RWPE1 (cell line): ENCODE data around the gene INTS11.

Experiments used
- CTCF ChIA-PET: fragments of 350-600 bp; sonication (Branson Sonifier 250); formaldehyde crosslinking; extraction: SDS; loops from one replicate; lab custom pipeline; 2021; lab: Yijun Ruan, JAX
- POLR2A ChIA-PET: fragments of 400-600 bp; formaldehyde crosslinking; extraction: SDS; loops from one replicate; lab custom pipeline; 2020; ENCODE audit warnings: antibody characterized with exemption; ENCODE audit not compliant: low non-redundant PET; lab: Yijun Ruan, JAX
- DNase-seq: peaks from one replicate; pipeline ENCODE4 v3.0.0; 2012; ENCODE audit warnings: low spot score
- H3K27ac ChIP-seq: fragments of 450-650 bp; 2 replicates; pipeline ENCODE4 v1.5.1; 2017
- TF ChIP-seq, protein P1 (sequence below): fragments of 450-650 bp; conservative IDR thresholded peaks from 2 replicates; pipeline ENCODE4 v1.5.1; 2017; ENCODE audit warnings: low read depth, mild to moderate bottlenecking

Gene INTS11

DNA sequence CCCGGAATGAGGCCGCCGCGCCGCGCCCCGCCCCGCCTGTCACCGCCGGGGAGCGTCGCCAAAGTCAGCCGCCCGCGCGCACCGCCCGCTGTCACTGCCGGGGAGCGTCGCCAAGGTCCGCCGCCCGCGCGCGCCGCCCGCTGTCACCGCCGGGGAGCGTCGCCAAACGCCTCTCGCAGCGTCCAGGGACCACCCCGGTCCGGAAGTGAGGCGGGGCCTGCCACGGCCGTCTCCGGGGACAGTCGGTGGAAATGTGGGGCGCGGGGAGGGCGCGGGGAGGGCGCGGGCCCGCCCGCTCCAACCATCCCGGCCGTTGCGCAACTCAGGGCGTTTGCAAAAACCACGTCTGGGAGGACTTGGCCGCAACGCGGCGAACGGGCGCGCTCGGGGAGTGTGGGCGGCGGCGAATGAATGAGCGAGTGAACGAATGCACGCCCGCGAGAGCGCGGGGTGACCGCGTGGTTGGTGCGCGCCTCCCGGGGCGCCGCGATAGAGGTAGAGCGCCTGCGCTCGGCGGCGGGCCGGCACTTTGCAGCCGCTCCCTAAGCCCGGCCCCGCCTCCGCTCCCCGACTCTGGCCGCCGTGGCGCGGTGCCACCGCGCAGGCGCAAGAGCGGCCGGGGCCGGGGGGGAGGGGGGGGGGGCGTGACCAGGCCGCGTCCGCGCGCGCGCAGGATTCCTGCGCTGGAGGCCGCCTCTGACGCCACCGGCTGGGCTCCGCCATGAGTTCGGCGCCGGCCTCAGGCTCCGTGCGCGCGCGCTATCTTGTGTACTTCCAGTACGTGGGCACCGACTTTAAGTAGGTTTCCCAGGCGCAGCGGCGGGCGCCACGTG lies 16.3 kb downstream of the INTS11 start, which contains the start of the genes ACAP3 and PUSL1:
ACAP3 (minus strand) TSS at position 8 of the 833 bp plus-strand sequence. CDS start 115 bp downstream, outside the sequence.
PUSL1 (plus strand) TSS at position 675 of the 833 bp plus-strand sequence; CDS start at position 722, 47 bp downstream.
- POLR2A ChIA-PET: no interaction called here
- CTCF ChIA-PET: no interaction called here
- TF ChIP-seq, protein P1, sequence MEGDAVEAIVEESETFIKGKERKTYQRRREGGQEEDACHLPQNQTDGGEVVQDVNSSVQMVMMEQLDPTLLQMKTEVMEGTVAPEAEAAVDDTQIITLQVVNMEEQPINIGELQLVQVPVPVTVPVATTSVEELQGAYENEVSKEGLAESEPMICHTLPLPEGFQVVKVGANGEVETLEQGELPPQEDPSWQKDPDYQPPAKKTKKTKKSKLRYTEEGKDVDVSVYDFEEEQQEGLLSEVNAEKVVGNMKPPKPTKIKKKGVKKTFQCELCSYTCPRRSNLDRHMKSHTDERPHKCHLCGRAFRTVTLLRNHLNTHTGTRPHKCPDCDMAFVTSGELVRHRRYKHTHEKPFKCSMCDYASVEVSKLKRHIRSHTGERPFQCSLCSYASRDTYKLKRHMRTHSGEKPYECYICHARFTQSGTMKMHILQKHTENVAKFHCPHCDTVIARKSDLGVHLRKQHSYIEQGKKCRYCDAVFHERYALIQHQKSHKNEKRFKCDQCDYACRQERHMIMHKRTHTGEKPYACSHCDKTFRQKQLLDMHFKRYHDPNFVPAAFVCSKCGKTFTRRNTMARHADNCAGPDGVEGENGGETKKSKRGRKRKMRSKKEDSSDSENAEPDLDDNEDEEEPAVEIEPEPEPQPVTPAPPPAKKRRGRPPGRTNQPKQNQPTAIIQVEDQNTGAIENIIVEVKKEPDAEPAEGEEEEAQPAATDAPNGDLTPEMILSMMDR: no peak
- DNase-seq: peak; percentile 97
- peak within 1 kb of the TSS; percentile 100 for H3K27ac ChIP-seq

DNA sequence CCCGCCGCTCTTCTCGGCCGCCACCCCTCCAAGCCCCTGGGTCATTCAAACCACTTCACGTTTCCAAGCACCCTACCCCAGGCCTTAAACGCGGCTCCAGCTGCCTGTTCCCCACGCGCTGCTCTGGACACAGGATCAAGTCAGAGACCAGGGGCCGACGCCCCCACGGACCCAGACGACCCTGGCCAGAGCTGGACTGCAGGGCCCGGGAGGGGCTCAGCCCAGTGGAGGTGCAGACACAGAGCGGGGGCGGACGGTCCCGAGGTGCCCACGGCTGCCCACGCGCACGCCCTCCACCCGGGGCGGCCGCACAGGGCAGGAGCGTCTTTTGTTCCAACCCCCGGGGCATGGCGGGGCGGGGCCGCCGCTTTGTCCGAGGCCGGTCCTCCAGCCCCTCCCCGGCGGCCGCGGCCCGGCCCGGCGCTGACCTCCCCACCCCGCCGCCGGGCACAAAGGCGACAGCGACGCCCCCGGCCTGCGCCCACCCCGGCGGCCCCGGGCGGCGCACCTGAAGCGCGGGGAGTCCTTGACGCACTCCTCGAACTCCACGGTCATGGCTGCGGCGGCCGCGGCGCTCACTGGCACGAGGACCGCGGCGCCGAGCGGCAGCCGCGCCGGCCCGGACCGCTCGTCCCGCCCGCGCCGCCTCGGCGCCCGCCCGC lies 17.1 kb downstream of the INTS11 start:
- ChIA-PET CTCF (no interaction called here), POLR2A (no interaction called here)
- TF ChIP-seq, protein P1: no peak
- H3K27ac ChIP-seq: peak overlapping the region; percentile 100
- no peak for DNase-seq

DNA sequence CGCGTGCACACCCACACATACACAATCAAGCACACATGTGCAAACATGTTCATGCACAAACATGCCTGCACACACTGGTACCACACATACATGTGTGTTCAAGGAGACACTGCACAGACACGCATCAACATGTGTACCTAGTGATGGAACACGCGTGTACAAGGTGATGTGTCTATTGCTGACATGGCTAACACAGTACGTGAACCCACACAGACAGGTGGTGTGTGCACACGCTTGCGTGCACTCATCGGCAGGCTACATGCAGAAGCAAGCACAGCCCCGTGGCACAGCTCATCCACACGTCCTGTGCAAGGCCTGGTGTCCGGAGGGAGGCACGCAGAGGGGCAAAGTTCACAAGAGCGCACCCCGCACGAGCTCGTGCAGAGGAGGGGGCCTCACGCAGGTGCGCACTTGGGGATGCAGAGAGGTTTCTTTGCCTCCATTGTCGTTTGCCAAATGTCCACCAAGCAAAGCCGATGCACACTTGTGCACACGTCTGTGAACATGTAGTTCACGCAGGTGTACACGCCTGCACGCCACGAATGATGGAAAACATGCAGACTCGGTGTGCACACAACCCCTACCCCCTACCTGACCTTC lies 17.7 kb downstream of the INTS11 start:
- ChIA-PET POLR2A (no interaction called here), CTCF (no interaction called here)
- no peak for DNase-seq
- TF ChIP-seq, protein P1: no peak
- peak overlapping the region; percentile 100 for H3K27ac ChIP-seq

DNA sequence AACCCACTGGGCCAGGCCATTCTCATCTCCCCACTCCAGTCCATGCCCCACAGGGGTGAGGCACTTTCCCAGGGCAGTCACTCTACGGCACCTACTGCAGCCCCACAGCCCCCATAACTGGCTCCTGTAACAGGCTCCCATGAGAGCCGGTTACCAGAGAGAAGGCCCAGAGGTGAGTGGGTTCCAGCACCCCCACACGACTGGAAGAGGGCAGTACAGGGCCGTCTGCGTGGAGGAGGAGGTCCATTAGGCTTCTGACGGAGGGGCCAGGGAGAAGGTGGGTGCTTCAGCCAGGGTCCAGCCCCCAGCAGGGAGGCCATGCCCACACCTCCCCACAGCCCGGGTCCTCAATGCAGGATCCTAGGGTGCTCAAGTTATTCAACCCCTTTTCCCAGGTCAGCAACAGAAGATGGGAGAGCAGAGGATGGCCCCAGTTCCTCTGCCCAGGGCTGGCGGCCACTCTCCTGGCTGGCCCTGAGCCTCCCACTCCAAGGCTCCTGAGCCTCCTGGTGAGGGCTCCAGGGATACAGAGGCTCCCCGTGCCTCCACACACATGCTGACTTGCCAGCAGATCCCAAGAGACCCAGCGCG lies 18.3 kb downstream of the INTS11 start:
- TF ChIP-seq, protein P1: no peak; the same call in 1 of the 2 replicates
- DNase-seq: no peak
- ChIA-PET CTCF (interaction anchor here (1.6 kb wide), 1 partner anchor 14 kb away, joined by 5 read pairs; no protein-coding TSS in a partner anchor), POLR2A (no interaction called here)
- peak overlapping the region; percentile 100 for H3K27ac ChIP-seq

DNA sequence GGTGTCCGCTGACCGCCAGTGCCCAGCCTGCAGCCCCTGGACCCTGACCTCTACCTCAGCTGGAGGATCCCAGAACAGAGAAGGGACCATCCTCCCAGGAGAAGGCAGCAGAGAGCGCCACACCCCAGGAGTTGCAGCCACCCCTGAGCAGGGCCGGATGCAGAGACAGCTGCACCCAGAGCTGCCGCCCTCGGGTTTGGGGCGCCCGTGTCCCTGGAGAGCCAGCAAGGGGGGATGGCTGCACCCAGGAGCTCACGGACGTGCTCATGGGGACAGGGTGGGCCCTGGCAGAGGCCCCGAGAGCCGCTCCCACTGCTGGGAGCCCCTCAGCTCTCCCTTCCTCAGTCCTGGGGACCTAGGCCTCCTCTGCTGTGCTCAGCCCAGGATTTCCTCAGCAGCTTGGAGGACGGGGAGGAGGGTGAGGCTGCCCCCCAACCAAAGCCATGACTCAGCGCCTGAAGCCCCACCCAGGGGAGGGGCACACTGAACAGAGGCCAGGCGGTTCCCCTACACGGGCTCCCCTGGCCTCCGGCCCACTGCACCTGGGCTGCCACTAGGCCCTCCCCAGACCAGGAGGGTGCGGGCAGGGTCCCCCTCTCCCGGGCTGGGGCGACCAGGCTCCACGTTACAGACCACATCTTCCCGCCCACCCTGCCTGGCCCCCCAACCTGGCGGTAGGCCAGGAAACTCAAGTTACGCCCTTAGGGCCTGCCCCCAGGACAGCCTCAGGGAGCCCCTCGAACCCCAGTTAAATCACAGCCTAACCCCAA lies 19.0 kb downstream of the INTS11 start:
- ChIA-PET CTCF (interaction anchor here (1.6 kb wide), 1 partner anchor 14 kb away, joined by 5 read pairs; no protein-coding TSS in a partner anchor), POLR2A (interaction anchor here (0.5 kb wide), 1 partner anchor 13 kb away, joined by 4 read pairs; no protein-coding TSS in a partner anchor)
- H3K27ac ChIP-seq: peak overlapping the region; percentile 100
- DNase-seq: peak; percentile 85
- TF ChIP-seq, protein P1: no peak
